ENCODE results near the gene ASH1L.

Gene ASH1L

GRCh38 chr1:155319536-155319935 is 243.1 kb downstream of the ASH1L start:
- ChIA-PET CTCF (interaction anchor here (0.5 to 7.5 kb wide), 2 partner anchors 68 to 393 kb away, joined by 3 to 62 read pairs; no protein-coding TSS in a partner anchor), POLR2A (interaction anchor here (1.0 to 2.2 kb wide), 4 partner anchors 12 to 126 kb away, joined by 3 to 8 read pairs (median 6); no protein-coding TSS in a partner anchor)
- DNase-seq (ENCODE audit: extremely low spot score) = no peak
- no peak for TF ChIP-seq FOXM1 (IDR thresholded peaks at IDR 0.05; ENCODE audit: borderline replicate concordance)
- no peak for TF ChIP-seq SUZ12 (IDR thresholded peaks at IDR 0.05)
- TF ChIP-seq L3MBTL2 (conservative IDR thresholded peaks at IDR 0.05) = no peak
- TF ChIP-seq SP1 (IDR thresholded peaks at IDR 0.05) = no peak
- TF ChIP-seq HDGF (IDR thresholded peaks at IDR 0.05; ENCODE audit: borderline replicate concordance) = no peak
- TF ChIP-seq FOXA1 (IDR thresholded peaks at IDR 0.05) = no peak
- TF ChIP-seq NFRKB (IDR thresholded peaks at IDR 0.05) = no peak
- TF ChIP-seq ELF4 (IDR thresholded peaks at IDR 0.05) = no peak
- no peak for TF ChIP-seq LEF1 (IDR thresholded peaks at IDR 0.05; ENCODE audit: borderline replicate concordance)
- TF ChIP-seq, protein P1, sequence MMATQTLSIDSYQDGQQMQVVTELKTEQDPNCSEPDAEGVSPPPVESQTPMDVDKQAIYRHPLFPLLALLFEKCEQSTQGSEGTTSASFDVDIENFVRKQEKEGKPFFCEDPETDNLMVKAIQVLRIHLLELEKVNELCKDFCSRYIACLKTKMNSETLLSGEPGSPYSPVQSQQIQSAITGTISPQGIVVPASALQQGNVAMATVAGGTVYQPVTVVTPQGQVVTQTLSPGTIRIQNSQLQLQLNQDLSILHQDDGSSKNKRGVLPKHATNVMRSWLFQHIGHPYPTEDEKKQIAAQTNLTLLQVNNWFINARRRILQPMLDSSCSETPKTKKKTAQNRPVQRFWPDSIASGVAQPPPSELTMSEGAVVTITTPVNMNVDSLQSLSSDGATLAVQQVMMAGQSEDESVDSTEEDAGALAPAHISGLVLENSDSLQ (IDR thresholded peaks at IDR 0.05) = no peak
- TF ChIP-seq BHLHE40 (IDR thresholded peaks at IDR 0.05; ENCODE audit: borderline replicate concordance) = no peak
- no peak for TF ChIP-seq CTBP1 (IDR thresholded peaks at IDR 0.05; ENCODE audit: borderline replicate concordance)

DNA sequence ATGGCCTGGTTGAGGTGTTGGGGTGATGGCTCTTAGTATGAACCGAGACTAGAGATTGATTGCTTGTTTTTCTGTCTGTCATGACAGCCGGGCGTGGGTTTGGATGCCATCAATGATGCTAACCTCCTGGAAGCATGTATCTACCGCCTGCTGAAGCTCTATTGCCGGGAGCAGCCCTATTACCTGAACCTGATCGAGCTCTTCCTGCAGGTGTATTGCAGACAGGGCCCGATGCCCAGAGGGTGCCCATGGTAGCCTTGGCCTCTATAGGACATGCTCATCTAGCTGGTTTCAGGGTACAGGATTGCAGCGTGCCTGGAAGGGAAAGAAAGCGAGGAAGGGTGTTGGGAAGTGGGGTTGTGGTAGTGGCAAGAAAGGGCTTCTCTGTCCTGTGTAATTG is 244.5 kb downstream of the ASH1L start:
- TF ChIP-seq SP1 (IDR thresholded peaks at IDR 0.05) (no peak), TARDBP (IDR thresholded peaks at IDR 0.05) (no peak), LEF1 (IDR thresholded peaks at IDR 0.05; ENCODE audit: borderline replicate concordance) (no peak), FOXA1 (IDR thresholded peaks at IDR 0.05) (no peak), SUZ12 (IDR thresholded peaks at IDR 0.05) (no peak), L3MBTL2 (conservative IDR thresholded peaks at IDR 0.05) (no peak), CTBP1 (IDR thresholded peaks at IDR 0.05; ENCODE audit: borderline replicate concordance) (no peak), FOXK2 (IDR thresholded peaks at IDR 0.05) (no peak)
- no peak for DNase-seq (ENCODE audit: extremely low spot score)
- CTCF ChIA-PET = interaction anchor here (1.3 to 3.1 kb wide), 2 partner anchors 39 to 67 kb away, joined by 3 to 12 read pairs; no protein-coding TSS in a partner anchor
- POLR2A ChIA-PET = interaction anchor here (0.9 to 2.2 kb wide), 5 partner anchors 10 to 124 kb away, joined by 4 to 8 read pairs (median 5); partner anchors contain the start of genes CLK2 and FDPS

- POLR2A ChIA-PET = interaction anchor here (0.8 to 1.3 kb wide), 3 partner anchors 9 to 66 kb away, joined by 3 to 5 read pairs (median 4); partner anchors contain the start of gene FDPS
- TF ChIP-seq NFRKB (IDR thresholded peaks at IDR 0.05) (no peak), L3MBTL2 (conservative IDR thresholded peaks at IDR 0.05) (no peak), LEF1 (IDR thresholded peaks at IDR 0.05; ENCODE audit: borderline replicate concordance) (no peak), TARDBP (IDR thresholded peaks at IDR 0.05) (no peak), SP1 (IDR thresholded peaks at IDR 0.05) (no peak), ZNF384 (IDR thresholded peaks at IDR 0.05) (no peak), FOXA1 (IDR thresholded peaks at IDR 0.05) (no peak), FOXM1 (IDR thresholded peaks at IDR 0.05; ENCODE audit: borderline replicate concordance) (no peak)
- no peak for DNase-seq (ENCODE audit: extremely low spot score)
- CTCF ChIA-PET = interaction anchor here (1.3 to 3.1 kb wide), 2 partner anchors 38 to 66 kb away, joined by 3 to 12 read pairs; no protein-coding TSS in a partner anchor
Observed at GRCh38 chr1:155316922-155317321, 245.7 kb downstream of the ASH1L start.

GRCh38 chr1:155313261-155313660 is 249.3 kb downstream of the ASH1L start:
- ChIA-PET POLR2A (interaction anchor here (1.2 to 2.6 kb wide), 2 partner anchors 11 to 51 kb away, joined by 3 to 11 read pairs; partner anchors contain the start of gene SCAMP3), CTCF (interaction anchor here (1.5 kb wide), 1 partner anchor 9 kb away, joined by 4 read pairs; no protein-coding TSS in a partner anchor)
- no peak for DNase-seq (ENCODE audit: extremely low spot score)
- no peak for TF ChIP-seq SP1 (IDR thresholded peaks at IDR 0.05)
- no peak for TF ChIP-seq TARDBP (IDR thresholded peaks at IDR 0.05)
- TF ChIP-seq SUZ12 (IDR thresholded peaks at IDR 0.05) = no peak

DNA sequence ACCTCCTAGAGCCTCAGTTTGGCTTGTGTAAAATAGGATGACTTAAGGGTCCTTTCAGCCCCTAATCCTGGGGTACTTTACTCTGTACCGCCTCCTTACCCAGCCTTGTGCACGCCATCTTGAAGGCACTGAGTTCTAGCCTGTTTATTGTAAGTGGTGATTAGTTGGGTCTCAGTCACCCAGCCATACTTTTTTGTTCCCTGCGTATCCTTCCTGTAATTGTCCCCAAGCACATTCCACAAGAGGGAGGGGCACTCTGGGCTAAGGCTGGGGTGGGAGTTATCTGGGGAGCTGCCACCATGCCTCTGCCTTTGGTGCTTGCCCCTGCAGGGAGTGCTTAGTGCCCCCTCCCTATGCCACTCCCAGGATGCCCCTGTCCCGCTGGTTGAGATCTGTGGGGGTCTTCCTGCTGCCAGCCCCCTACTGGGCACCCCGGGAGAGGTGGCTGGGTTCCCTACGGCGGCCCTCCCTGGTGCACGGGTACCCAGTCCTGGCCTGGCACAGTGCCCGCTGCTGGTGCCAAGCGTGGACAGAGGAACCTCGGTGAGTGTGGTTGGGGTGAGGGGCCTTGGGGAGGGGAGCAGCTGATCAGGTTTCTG is 253.1 kb downstream of the ASH1L start:
- ChIA-PET POLR2A (interaction anchor here (1.2 kb wide), 1 partner anchor 13 kb away, joined by 3 read pairs; no protein-coding TSS in a partner anchor), CTCF (no interaction called here)
- DNase-seq (ENCODE audit: extremely low spot score) = peak; percentile 31
- no peak for TF ChIP-seq ZNF384 (IDR thresholded peaks at IDR 0.05)
- TF ChIP-seq LEF1 (IDR thresholded peaks at IDR 0.05; ENCODE audit: borderline replicate concordance) = no peak
- no peak for TF ChIP-seq SUZ12 (IDR thresholded peaks at IDR 0.05)
- TF ChIP-seq ELF4 (IDR thresholded peaks at IDR 0.05) = no peak
- TF ChIP-seq CTBP1 (IDR thresholded peaks at IDR 0.05; ENCODE audit: borderline replicate concordance) = no peak
- no peak for TF ChIP-seq HDGF (IDR thresholded peaks at IDR 0.05; ENCODE audit: borderline replicate concordance)
- TF ChIP-seq, protein P1 (IDR thresholded peaks at IDR 0.05) = no peak
- TF ChIP-seq TARDBP (IDR thresholded peaks at IDR 0.05) = no peak
- no peak for TF ChIP-seq SP1 (IDR thresholded peaks at IDR 0.05)

DNA sequence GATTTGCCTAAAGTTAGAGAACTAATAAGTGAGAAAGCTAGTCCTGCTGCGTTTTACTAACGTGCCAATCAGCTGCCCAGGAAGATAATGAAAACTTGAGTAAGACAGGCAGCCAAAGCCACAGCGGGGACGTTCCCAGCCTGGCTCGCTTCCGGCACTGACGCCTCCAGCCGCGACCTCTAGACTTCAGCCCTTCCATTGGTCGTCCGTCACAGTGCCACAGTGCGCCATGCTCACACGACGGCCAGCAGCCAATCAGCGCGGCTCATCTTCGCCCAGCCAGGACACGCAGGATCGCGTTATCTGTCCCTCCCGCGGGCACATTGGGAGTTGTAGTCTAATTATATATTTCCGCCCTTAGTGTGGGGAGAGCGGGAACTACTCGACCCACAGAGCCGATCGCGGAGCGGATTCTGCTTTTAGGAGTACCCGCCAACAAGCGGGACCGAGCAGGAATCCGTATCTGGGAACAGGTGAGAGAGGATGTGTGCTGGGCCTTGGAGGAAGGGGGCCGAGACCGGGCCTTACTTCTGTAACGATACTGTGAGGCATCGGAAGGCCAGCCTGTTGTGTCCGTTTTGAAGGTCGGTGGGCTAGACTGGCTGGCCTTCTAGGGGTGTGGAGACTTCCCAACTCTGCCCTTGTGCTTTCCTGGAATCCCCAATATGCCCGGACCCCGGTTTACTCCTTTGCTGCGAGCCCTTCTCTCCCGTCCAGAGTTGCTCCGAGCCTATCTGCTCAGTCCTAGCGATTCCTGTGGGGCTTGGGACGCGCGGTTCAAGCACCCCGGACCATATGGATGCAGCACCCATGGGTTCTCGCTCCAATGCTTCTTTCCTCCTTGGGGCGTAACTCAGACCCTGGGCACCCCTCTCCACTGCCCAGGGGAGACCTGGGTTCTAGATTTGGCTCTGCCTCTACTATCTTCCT is 253.8 kb downstream of the ASH1L start, which contains the start of gene FDPS:
Gene FDPS, plus strand, starts transcription at position 374 of the 930 bp plus-strand sequence. CDS start 924 bp downstream, outside the sequence.
- TF ChIP-seq FOXA1 (IDR thresholded peaks at IDR 0.05) (no peak), FOXM1 (IDR thresholded peaks at IDR 0.05; ENCODE audit: borderline replicate concordance) (no peak), ELF4 (IDR thresholded peaks at IDR 0.05) (peak; percentile 53), TARDBP (IDR thresholded peaks at IDR 0.05) (peak; percentile 71; the same call in 1 of the 2 replicates), L3MBTL2 (conservative IDR thresholded peaks at IDR 0.05) (peak; percentile 92)
- TF ChIP-seq, protein P1 (IDR thresholded peaks at IDR 0.05) = peak; percentile 97
- CTCF ChIA-PET = interaction anchor here (1.1 to 4.2 kb wide), 3 partner anchors 16 to 136 kb away, joined by 3 to 29 read pairs (median 3); partner anchors contain the start of gene KRTCAP2
- POLR2A ChIA-PET = interaction anchor here (0.6 to 1.9 kb wide), 15 partner anchors 8 to 282 kb away, joined by 3 to 17 read pairs (median 5); partner anchors contain the start of genes CLK2, ENTREP3, HCN3 and SCAMP3
- peak; percentile 98 for DNase-seq (ENCODE audit: extremely low spot score)
